Caco-2 (cell line): ENCODE measurements around the gene EFNA4. TPM values are rescaled to one million over a fixed set of nuclear protein-coding genes. Genes with fewer than 3 reads are reported as not detected.

Source experiments
- BruUV-seq: library from RNA; stranded (reverse); fragments of 400-500 nt; replicated peaks from 2 replicates; lab custom pipeline; 2021; lab: Mats Ljungman, UMichigan
- CTCF ChIA-PET: fragments of 300-600 bp; sonication (Branson Sonifier 250); formaldehyde crosslinking; loops from one replicate; lab custom pipeline; 2022; ENCODE audit warnings: antibody characterized with exemption; lab: Charles Lee
- POLR2A ChIA-PET: fragments of 300-600 bp; sonication (Branson Sonifier 250); formaldehyde crosslinking; loops from one replicate; lab custom pipeline; 2022; ENCODE audit warnings: antibody characterized with exemption; lab: Charles Lee
- DNase-seq, 2 experiments: peaks; one replicate each; pipeline versions ENCODE4 v3.0.0 to v3.0.0-alpha.2; 2020 to 2022
- H3K27me3 ChIP-seq: replicated peaks from 2 replicates; pipeline ENCODE4 v1.6.0; 2011; ENCODE audit warnings: low read length; ENCODE audit not compliant: control insufficient read depth, insufficient read depth
- H3K36me3 ChIP-seq: 2 replicates; pipeline ENCODE4 v1.5.1; 2011; ENCODE audit warnings: low read length; ENCODE audit not compliant: control insufficient read depth, insufficient read depth
- H3K4me1 ChIP-seq: fragments of 250-450 bp; sonication (Bioruptor Pico); 2 replicates; pipeline ENCODE4 v1.5.1; 2020; ENCODE audit warnings: mild to moderate bottlenecking
- H3K4me3 ChIP-seq: 2 replicates; pipeline ENCODE4 v1.5.1; 2011; ENCODE audit warnings: low read depth, mild to moderate bottlenecking, control low read depth, low read length
- H3K9me3 ChIP-seq: fragments of 250-450 bp; sonication (Bioruptor Pico); 2 replicates; pipeline ENCODE4 v1.5.1; 2020; ENCODE audit warnings: mild to moderate bottlenecking, moderate library complexity
- H3K27ac Mint-ChIP-seq: one replicate; pipeline ENCODE4 v1.8.0; 2022; ENCODE audit warnings: mixed read lengths; ENCODE audit not compliant: unreplicated experiment
- H3K27me3 Mint-ChIP-seq: one replicate; pipeline ENCODE4 v1.8.0; 2022; ENCODE audit warnings: mixed read lengths; ENCODE audit not compliant: insufficient read depth, unreplicated experiment
- H3K36me3 Mint-ChIP-seq: one replicate; pipeline ENCODE4 v1.8.0; 2022; ENCODE audit warnings: mild to moderate bottlenecking, mixed read lengths; ENCODE audit not compliant: insufficient read depth, unreplicated experiment
- H3K4me1 Mint-ChIP-seq: one replicate; pipeline ENCODE4 v1.8.0; 2022; ENCODE audit warnings: low read depth, mixed read lengths; ENCODE audit not compliant: unreplicated experiment
- H3K4me3 Mint-ChIP-seq: one replicate; pipeline ENCODE4 v1.8.0; 2022; ENCODE audit warnings: mild to moderate bottlenecking, moderate library complexity, mixed read lengths; ENCODE audit not compliant: unreplicated experiment
- H3K9me3 Mint-ChIP-seq: one replicate; pipeline ENCODE4 v1.8.0; 2022; ENCODE audit warnings: mixed read lengths; ENCODE audit not compliant: unreplicated experiment
- CTCF ChIP-seq, 2 experiments: fragments of 200-600 bp in 1 of 2; IDR thresholded peaks; 1 replicate in 1 of 2; 2 replicates in 1 of 2; pipeline versions ENCODE4 v1.5.1 to v1.8.0; 2011 to 2022; ENCODE audit warnings: antibody characterized with exemption in 1 of 2, control low read depth in 1 of 2, inconsistent platforms in 1 of 2, low read depth in 1 of 2, low read length in 1 of 2, mild to moderate bottlenecking in 1 of 2, moderate library complexity in 1 of 2; ENCODE audit not compliant: insufficient read depth in 1 of 2, severe bottlenecking in 1 of 2, unreplicated experiment in 1 of 2
- intact Hi-C: fragments of 100-400 bp; cut with micrococcal nuclease; formaldehyde crosslinking; loops from one replicate; pipeline ENCODE4 v1.10.0; 2022; ENCODE audit not compliant: unreplicated experiment
- total RNA-seq: library from RNA; stranded (reverse); gene quantifications from 2 replicates; pipeline ENCODE4 v1.2.3, GENCODE V29; 2022

Gene EFNA4
- total RNA-seq, 1 experiment from 2014 or later: 13.8 TPM

DNA sequence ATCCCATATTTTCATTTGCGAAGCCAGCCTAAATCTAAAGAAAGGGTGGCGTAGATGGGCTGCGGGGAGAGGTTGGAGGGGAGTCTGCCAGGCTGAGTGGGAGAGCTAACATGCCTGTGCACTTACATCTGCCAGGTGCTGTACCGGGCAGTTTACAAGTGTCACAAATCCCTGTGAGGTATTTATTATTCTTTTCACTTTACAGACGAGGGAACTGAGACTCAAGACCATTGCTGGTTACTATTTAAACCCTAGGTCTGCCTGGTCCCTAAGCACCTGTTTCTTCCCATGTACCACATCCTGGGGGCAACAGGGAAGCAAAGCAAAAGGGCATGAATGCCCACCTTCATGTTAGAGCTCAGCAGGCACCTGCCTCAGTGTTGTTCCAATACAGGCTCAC, 44.8 kb downstream of the EFNA4 start:
- H3K4me1 Mint-ChIP-seq: peaks cover 10% of the 10 kb centered on the region
- DNase-seq: no peak
- ChIA-PET POLR2A (no interaction called here), CTCF (interaction anchor here (1.3 kb wide), 1 partner anchor 17 kb away, joined by 3 read pairs; no protein-coding TSS in a partner anchor)
- Histone ChIP-seq H3K4me1 (peaks cover 28% of the 10 kb centered on the region), H3K36me3 (no peaks in the 10 kb centered on the region), H3K9me3 (no peaks in the 10 kb centered on the region), H3K4me3 (no peak overlapping the region), H3K27me3 (no peaks in the 10 kb centered on the region)
- no TSS peak for BruUV-seq
- no peaks in the 10 kb centered on the region for H3K36me3 Mint-ChIP-seq
- no peak for TF ChIP-seq CTCF (IDR thresholded peaks at IDR 0.05; ENCODE audit: insufficient read depth in 1 of 2, low read depth in 1 of 2, low read length in 1 of 2, severe bottlenecking in 1 of 2, unreplicated experiment in 1 of 2)
- no peak overlapping the region for H3K27ac Mint-ChIP-seq
- intact Hi-C loops: loop anchor here (10.0 kb wide), 1 partner anchor 833 kb away; the partner anchor contains the start of gene HAX1
- no peak overlapping the region for H3K4me3 Mint-ChIP-seq
- H3K9me3 Mint-ChIP-seq: no peaks in the 10 kb centered on the region
- H3K27me3 Mint-ChIP-seq: no peaks in the 10 kb centered on the region

DNA sequence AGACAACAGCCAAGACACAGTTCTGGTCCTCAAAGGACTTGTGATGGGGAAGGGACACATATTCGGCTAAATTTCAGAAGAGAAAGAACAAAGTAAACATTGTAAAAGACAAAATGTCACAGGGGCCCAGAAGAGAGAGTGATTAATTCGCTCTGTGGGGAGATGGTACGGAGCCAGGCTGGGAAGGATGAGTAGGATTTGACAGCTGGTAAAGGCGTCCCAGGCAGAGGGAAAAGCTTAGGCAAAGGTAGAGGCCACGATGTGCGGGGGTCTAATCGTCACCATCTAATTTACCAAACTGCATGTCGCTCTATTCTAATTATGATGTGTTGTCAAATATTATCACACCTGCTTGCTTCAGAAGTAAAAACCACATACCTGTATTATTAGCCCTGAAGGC, 46.8 kb downstream of the EFNA4 start:
- Histone ChIP-seq H3K27me3 (no peaks in the 10 kb centered on the region), H3K9me3 (no peaks in the 10 kb centered on the region), H3K4me3 (no peak overlapping the region), H3K4me1 (peaks cover 28% of the 10 kb centered on the region), H3K36me3 (no peaks in the 10 kb centered on the region)
- Mint-ChIP-seq H3K27ac (no peak overlapping the region), H3K4me1 (peaks cover 6% of the 10 kb centered on the region), H3K27me3 (no peaks in the 10 kb centered on the region), H3K4me3 (no peak overlapping the region), H3K9me3 (no peaks in the 10 kb centered on the region), H3K36me3 (no peaks in the 10 kb centered on the region)
- CTCF ChIA-PET: interaction anchor here (0.6 kb wide), 1 partner anchor 13 kb away, joined by 4 read pairs; no protein-coding TSS in a partner anchor
- intact Hi-C loops: no loop called here
- no TSS peak for BruUV-seq
- no peak for TF ChIP-seq CTCF (IDR thresholded peaks at IDR 0.05; ENCODE audit: insufficient read depth in 1 of 2, low read depth in 1 of 2, low read length in 1 of 2, severe bottlenecking in 1 of 2, unreplicated experiment in 1 of 2)
- DNase-seq: no peak
- POLR2A ChIA-PET: no interaction called here

GRCh38 chr1:155110826-155111225, 47.3 kb downstream of the EFNA4 start:
- no peak for TF ChIP-seq CTCF (IDR thresholded peaks at IDR 0.05; ENCODE audit: insufficient read depth in 1 of 2, low read depth in 1 of 2, low read length in 1 of 2, severe bottlenecking in 1 of 2, unreplicated experiment in 1 of 2)
- intact Hi-C loops: no loop called here
- H3K9me3 ChIP-seq: no peaks in the 10 kb centered on the region
- Mint-ChIP-seq H3K27ac (no peak overlapping the region), H3K4me3 (no peak overlapping the region), H3K9me3 (no peaks in the 10 kb centered on the region), H3K36me3 (no peaks in the 10 kb centered on the region), H3K27me3 (no peaks in the 10 kb centered on the region), H3K4me1 (peaks cover 1% of the 10 kb centered on the region)
- BruUV-seq: no TSS peak
- H3K4me1 ChIP-seq: peaks cover 24% of the 10 kb centered on the region
- ChIA-PET CTCF (interaction anchor here (0.6 kb wide), 1 partner anchor 12 kb away, joined by 4 read pairs; no protein-coding TSS in a partner anchor), POLR2A (no interaction called here)
- no peak overlapping the region for H3K4me3 ChIP-seq
- no peaks in the 10 kb centered on the region for H3K36me3 ChIP-seq
- no peaks in the 10 kb centered on the region for H3K27me3 ChIP-seq
- DNase-seq: no peak
